ENCODE results near the gene RARG.

The RARG gene

GRCh38 chr12:53230108-53230845 is 1.7 kb downstream of the RARG start:
- H3K27ac ChIP-seq (ENCODE audit: low read depth, low read length) = no peak overlapping the region
- WGBS (ENCODE audit: extremely low coverage, insufficient coverage, insufficient read length) = no CpG with 5 or more reads among the region's 10 CpGs
- H3K4me2 ChIP-seq (ENCODE audit: low read length) = no peak overlapping the region

GRCh38 chr12:53229454-53229853 is 2.6 kb downstream of the RARG start:
- no peak overlapping the region for H2BK12ac ChIP-seq (ENCODE audit: low read length)
- peaks cover 43 to 49% of the 10 kb centered on the region in 2 experiments for H3K4me1 ChIP-seq (ENCODE audit: control insufficient read depth in 1 of 2, insufficient read depth in 2 of 2, low read length in 2 of 2)
- H2BK5ac ChIP-seq (ENCODE audit: low read depth, low read length, poor library complexity) = no peak overlapping the region
- no peak overlapping the region for H4K8ac ChIP-seq (ENCODE audit: low read depth, low read length)
- no peak overlapping the region for H4K12ac ChIP-seq (ENCODE audit: low read depth, low read length)
- no peak overlapping the region for H2BK120ac ChIP-seq (ENCODE audit: insufficient read depth, low read length, poor library complexity)
- H3K27me3 ChIP-seq (ENCODE audit: insufficient read depth, low read length) = no peaks in the 10 kb centered on the region
- H3K23ac ChIP-seq (ENCODE audit: low read length) = no peak overlapping the region
- H3K18ac ChIP-seq (ENCODE audit: low read length) = no peak overlapping the region
- H4K91ac ChIP-seq (ENCODE audit: low read depth, low read length) = no peak overlapping the region
- no peak for DNase-seq
- no peak overlapping the region for H3K4ac ChIP-seq (ENCODE audit: low read depth, low read length)
- H3K14ac ChIP-seq (ENCODE audit: low read length) = no peak overlapping the region
- peaks cover 0 to 4% of the 10 kb centered on the region in 2 experiments for H3K36me3 ChIP-seq (ENCODE audit: control insufficient read depth in 1 of 2, insufficient read depth in 2 of 2, low read length in 2 of 2)
- peaks cover 3% of the 10 kb centered on the region for H3K79me2 ChIP-seq (ENCODE audit: control insufficient read depth, insufficient read depth, low read length, poor library complexity)
- H3K27ac ChIP-seq (ENCODE audit: low read depth, low read length) = no peak overlapping the region
- WGBS (ENCODE audit: extremely low coverage, insufficient coverage, insufficient read length) = no CpG with 5 or more reads among the region's 2 CpGs
- H2AFZ ChIP-seq (ENCODE audit: insufficient read depth, low read length, poor library complexity) = no peak overlapping the region
- peaks cover 21% of the 10 kb centered on the region for H3K79me1 ChIP-seq (ENCODE audit: low read length)
- H3K4me3 ChIP-seq (ENCODE audit: low read depth, low read length) = no peak overlapping the region
- H3K9ac ChIP-seq (ENCODE audit: low read length) = no peak overlapping the region
- H3K4me2 ChIP-seq (ENCODE audit: low read length) = no peak overlapping the region
- H3K9me3 ChIP-seq (ENCODE audit: insufficient read depth, low read depth, low read length) = no peaks in the 10 kb centered on the region
- no peak overlapping the region for H2AK5ac ChIP-seq (ENCODE audit: low read length)

More at GRCh38 chr12:53230108-53230845, 1.7 kb downstream of the RARG start:
- Histone ChIP-seq H4K91ac (ENCODE audit: low read depth, low read length) (peak overlapping the region; percentile 53), H3K18ac (ENCODE audit: low read length) (no peak overlapping the region), H4K12ac (ENCODE audit: low read depth, low read length) (no peak overlapping the region), H3K27me3 (ENCODE audit: insufficient read depth, low read length) (no peaks in the 10 kb centered on the region), H2BK120ac (ENCODE audit: insufficient read depth, low read length, poor library complexity) (no peak overlapping the region), H3K4me1 (ENCODE audit: control insufficient read depth in 1 of 2, insufficient read depth in 2 of 2, low read length in 2 of 2) (peaks cover 35 to 42% of the 10 kb centered on the region in 2 experiments), H3K4ac (ENCODE audit: low read depth, low read length) (no peak overlapping the region), H3K36me3 (ENCODE audit: control insufficient read depth in 1 of 2, insufficient read depth in 2 of 2, low read length in 2 of 2) (peaks cover 0 to 4% of the 10 kb centered on the region in 2 experiments), H3K9me3 (ENCODE audit: insufficient read depth, low read depth, low read length) (no peaks in the 10 kb centered on the region), H2BK12ac (ENCODE audit: low read length) (no peak overlapping the region), H3K79me1 (ENCODE audit: low read length) (peaks cover 21% of the 10 kb centered on the region), H3K23ac (ENCODE audit: low read length) (no peak overlapping the region), H2BK5ac (ENCODE audit: low read depth, low read length, poor library complexity) (no peak overlapping the region), H4K8ac (ENCODE audit: low read depth, low read length) (no peak overlapping the region), H3K4me3 (ENCODE audit: low read depth, low read length) (no peak overlapping the region), H3K9ac (ENCODE audit: low read length) (no peak overlapping the region), H3K79me2 (ENCODE audit: control insufficient read depth, insufficient read depth, low read length, poor library complexity) (peaks cover 3% of the 10 kb centered on the region), H2AK5ac (ENCODE audit: low read length) (no peak overlapping the region), H2AFZ (ENCODE audit: insufficient read depth, low read length, poor library complexity) (no peak overlapping the region), H3K14ac (ENCODE audit: low read length) (no peak overlapping the region)
- no peak for DNase-seq

GRCh38 chr12:53227836-53228235 is 4.2 kb downstream of the RARG start:
- Histone ChIP-seq H3K18ac (ENCODE audit: low read length) (no peak overlapping the region), H2AFZ (ENCODE audit: insufficient read depth, low read length, poor library complexity) (no peak overlapping the region), H3K27ac (ENCODE audit: low read depth, low read length) (no peak overlapping the region), H3K79me1 (ENCODE audit: low read length) (peaks cover 30% of the 10 kb centered on the region), H2BK120ac (ENCODE audit: insufficient read depth, low read length, poor library complexity) (no peak overlapping the region), H3K27me3 (ENCODE audit: insufficient read depth, low read length) (no peaks in the 10 kb centered on the region), H3K4ac (ENCODE audit: low read depth, low read length) (no peak overlapping the region), H3K4me2 (ENCODE audit: low read length) (no peak overlapping the region), H4K8ac (ENCODE audit: low read depth, low read length) (no peak overlapping the region), H3K79me2 (ENCODE audit: control insufficient read depth, insufficient read depth, low read length, poor library complexity) (peaks cover 3% of the 10 kb centered on the region), H3K9me3 (ENCODE audit: insufficient read depth, low read depth, low read length) (no peaks in the 10 kb centered on the region), H3K4me3 (ENCODE audit: low read depth, low read length) (no peak overlapping the region), H3K36me3 (ENCODE audit: control insufficient read depth in 1 of 2, insufficient read depth in 2 of 2, low read length in 2 of 2) (peaks cover 0 to 4% of the 10 kb centered on the region in 2 experiments), H3K14ac (ENCODE audit: low read length) (no peak overlapping the region), H2AK5ac (ENCODE audit: low read length) (no peak overlapping the region), H2BK12ac (ENCODE audit: low read length) (no peak overlapping the region), H3K9ac (ENCODE audit: low read length) (no peak overlapping the region), H3K4me1 (ENCODE audit: control insufficient read depth in 1 of 2, insufficient read depth in 2 of 2, low read length in 2 of 2) (peaks cover 43 to 51% of the 10 kb centered on the region in 2 experiments), H4K91ac (ENCODE audit: low read depth, low read length) (no peak overlapping the region), H4K12ac (ENCODE audit: low read depth, low read length) (no peak overlapping the region), H2BK5ac (ENCODE audit: low read depth, low read length, poor library complexity) (no peak overlapping the region), H3K23ac (ENCODE audit: low read length) (no peak overlapping the region)
- no CpG with 5 or more reads among the region's 1 CpG for WGBS (ENCODE audit: extremely low coverage, insufficient coverage, insufficient read length)
- DNase-seq = no peak

- H3K36me3 ChIP-seq (ENCODE audit: control insufficient read depth in 1 of 2, insufficient read depth in 2 of 2, low read length in 2 of 2) = peaks cover 0 to 4% of the 10 kb centered on the region in 2 experiments
- no peaks in the 10 kb centered on the region for H3K9me3 ChIP-seq (ENCODE audit: insufficient read depth, low read depth, low read length)
- no peak overlapping the region for H3K23ac ChIP-seq (ENCODE audit: low read length)
- H3K9ac ChIP-seq (ENCODE audit: low read length) = no peak overlapping the region
- no peak overlapping the region for H2BK12ac ChIP-seq (ENCODE audit: low read length)
- no peak overlapping the region for H4K12ac ChIP-seq (ENCODE audit: low read depth, low read length)
- peaks cover 3% of the 10 kb centered on the region for H3K79me2 ChIP-seq (ENCODE audit: control insufficient read depth, insufficient read depth, low read length, poor library complexity)
- H3K4me2 ChIP-seq (ENCODE audit: low read length) = no peak overlapping the region
- no CpG with 5 or more reads among the region's 11 CpGs for WGBS (ENCODE audit: extremely low coverage, insufficient coverage, insufficient read length)
- no peaks in the 10 kb centered on the region for H3K27me3 ChIP-seq (ENCODE audit: insufficient read depth, low read length)
- no peak overlapping the region for H4K91ac ChIP-seq (ENCODE audit: low read depth, low read length)
- peaks cover 43 to 51% of the 10 kb centered on the region in 2 experiments for H3K4me1 ChIP-seq (ENCODE audit: control insufficient read depth in 1 of 2, insufficient read depth in 2 of 2, low read length in 2 of 2)
- no peak overlapping the region for H3K27ac ChIP-seq (ENCODE audit: low read depth, low read length)
- H3K4ac ChIP-seq (ENCODE audit: low read depth, low read length) = no peak overlapping the region
- H2AFZ ChIP-seq (ENCODE audit: insufficient read depth, low read length, poor library complexity) = no peak overlapping the region
- no peak overlapping the region for H2BK5ac ChIP-seq (ENCODE audit: low read depth, low read length, poor library complexity)
- no peak overlapping the region for H3K4me3 ChIP-seq (ENCODE audit: low read depth, low read length)
- H3K18ac ChIP-seq (ENCODE audit: low read length) = no peak overlapping the region
- peaks cover 29% of the 10 kb centered on the region for H3K79me1 ChIP-seq (ENCODE audit: low read length)
- H3K14ac ChIP-seq (ENCODE audit: low read length) = no peak overlapping the region
- H4K8ac ChIP-seq (ENCODE audit: low read depth, low read length) = no peak overlapping the region
- no peak for DNase-seq
- H2AK5ac ChIP-seq (ENCODE audit: low read length) = no peak overlapping the region
- H2BK120ac ChIP-seq (ENCODE audit: insufficient read depth, low read length, poor library complexity) = no peak overlapping the region
Observed at GRCh38 chr12:53227341-53227740, 4.7 kb downstream of the RARG start.

All from trophoblast cell (in vitro differentiated cells and primary cell).